HCT116 (cell line): ENCODE data around the gene CDH10.

ENCODE experiments used
- CEBPB ChIP-seq: IDR thresholded peaks from 2 replicates; pipeline ENCODE4 v1.6.1; 2012; ENCODE audit warnings: low read depth
- POLR2A ChIP-seq: IDR thresholded peaks from 2 replicates; pipeline ENCODE4 v1.7.0; 2011; ENCODE audit warnings: borderline replicate concordance; ENCODE audit not compliant: insufficient read depth, insufficient read length; ENCODE audit errors: extremely low read depth

GRCh38 chr5:24571302-24571701 is 73.5 kb downstream of the CDH10 start:
- no peak for TF ChIP-seq POLR2A
- TF ChIP-seq CEBPB: no peak
